ENCODE data around the gene ADH7. TPM values are rescaled to one million over a fixed set of nuclear protein-coding genes. Genes with fewer than 3 reads are reported as not detected.

The ADH7 gene
- total RNA-seq, 1 donor from 2014 or later = not detected

DNA sequence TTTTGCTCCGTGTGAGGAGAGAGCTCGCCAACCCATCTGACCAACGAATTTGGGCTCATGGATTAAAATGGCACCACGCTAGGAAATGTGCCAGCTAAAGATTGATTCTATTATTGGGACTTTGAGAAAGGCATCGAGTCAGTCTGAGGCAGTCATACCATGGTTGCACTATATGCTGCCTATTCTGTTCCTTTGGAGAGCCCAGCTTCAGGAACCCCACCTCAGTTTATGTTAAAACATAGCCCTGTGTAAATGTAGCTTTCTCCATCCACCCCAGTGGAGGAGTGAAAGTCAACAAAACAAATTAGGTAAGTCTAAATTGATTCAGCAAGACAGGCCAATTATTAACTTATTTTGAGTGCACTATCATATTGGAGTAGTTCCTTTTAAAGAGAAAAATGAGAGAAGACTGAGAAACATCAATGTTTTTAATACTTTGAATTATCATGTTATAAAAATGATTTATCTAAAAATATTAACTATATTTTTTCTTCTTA, 24.5 kb upstream of the ADH7 start:
- no peaks in the 10 kb centered on the region for H3K27me3 Mint-ChIP-seq (ENCODE audit: low read depth)
- DNase-seq (ENCODE audit: low read depth, low spot score) = no peak

DNA sequence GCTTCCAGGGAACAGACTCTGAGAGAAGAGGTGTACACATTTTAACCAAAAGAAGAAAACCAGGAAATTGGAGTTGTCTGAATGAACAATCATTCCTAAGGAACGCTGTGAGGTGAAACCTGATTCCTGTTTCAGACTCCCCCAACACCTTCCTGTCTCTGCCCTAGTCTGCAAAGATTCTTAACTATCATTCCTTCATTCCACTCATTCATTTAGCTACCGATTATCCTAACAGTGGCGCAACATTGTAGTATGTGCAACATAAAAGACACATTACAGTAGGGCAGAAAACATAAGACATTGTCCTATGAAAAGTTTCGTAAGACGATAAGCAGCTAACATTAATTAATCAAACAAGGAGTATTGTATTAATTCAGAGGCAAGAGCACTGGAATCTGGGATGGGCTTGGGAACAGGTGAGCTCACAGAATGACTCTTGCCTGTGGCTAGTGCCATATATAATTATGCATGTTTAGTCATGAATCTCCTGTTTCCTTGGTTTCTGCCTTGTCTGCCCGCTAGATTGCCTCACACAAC, 23.8 kb upstream of the ADH7 start:
- H3K36me3 Mint-ChIP-seq (ENCODE audit: low read depth) = no peaks in the 10 kb centered on the region
- no peak overlapping the region for H3K27ac Mint-ChIP-seq (ENCODE audit: unreplicated experiment)
- H3K27me3 Mint-ChIP-seq (ENCODE audit: low read depth) = no peaks in the 10 kb centered on the region
- no peaks in the 10 kb centered on the region for H3K9me3 Mint-ChIP-seq
- TF ChIP-seq, protein P1, sequence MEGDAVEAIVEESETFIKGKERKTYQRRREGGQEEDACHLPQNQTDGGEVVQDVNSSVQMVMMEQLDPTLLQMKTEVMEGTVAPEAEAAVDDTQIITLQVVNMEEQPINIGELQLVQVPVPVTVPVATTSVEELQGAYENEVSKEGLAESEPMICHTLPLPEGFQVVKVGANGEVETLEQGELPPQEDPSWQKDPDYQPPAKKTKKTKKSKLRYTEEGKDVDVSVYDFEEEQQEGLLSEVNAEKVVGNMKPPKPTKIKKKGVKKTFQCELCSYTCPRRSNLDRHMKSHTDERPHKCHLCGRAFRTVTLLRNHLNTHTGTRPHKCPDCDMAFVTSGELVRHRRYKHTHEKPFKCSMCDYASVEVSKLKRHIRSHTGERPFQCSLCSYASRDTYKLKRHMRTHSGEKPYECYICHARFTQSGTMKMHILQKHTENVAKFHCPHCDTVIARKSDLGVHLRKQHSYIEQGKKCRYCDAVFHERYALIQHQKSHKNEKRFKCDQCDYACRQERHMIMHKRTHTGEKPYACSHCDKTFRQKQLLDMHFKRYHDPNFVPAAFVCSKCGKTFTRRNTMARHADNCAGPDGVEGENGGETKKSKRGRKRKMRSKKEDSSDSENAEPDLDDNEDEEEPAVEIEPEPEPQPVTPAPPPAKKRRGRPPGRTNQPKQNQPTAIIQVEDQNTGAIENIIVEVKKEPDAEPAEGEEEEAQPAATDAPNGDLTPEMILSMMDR (conservative IDR thresholded peaks at IDR 0.05) = no peak
- no peak for DNase-seq (ENCODE audit: low read depth, low spot score)
- H3K4me1 Mint-ChIP-seq = peaks cover 13% of the 10 kb centered on the region
- H3K4me3 Mint-ChIP-seq = no peak overlapping the region

More for the DNA sequence above, 24.5 kb upstream of the ADH7 start:
- Mint-ChIP-seq H3K27ac (ENCODE audit: unreplicated experiment) (no peak overlapping the region), H3K36me3 (ENCODE audit: low read depth) (no peaks in the 10 kb centered on the region), H3K4me3 (no peak overlapping the region), H3K4me1 (peaks cover 14% of the 10 kb centered on the region), H3K9me3 (no peaks in the 10 kb centered on the region)
- TF ChIP-seq, protein P1 (conservative IDR thresholded peaks at IDR 0.05) = no peak

DNA sequence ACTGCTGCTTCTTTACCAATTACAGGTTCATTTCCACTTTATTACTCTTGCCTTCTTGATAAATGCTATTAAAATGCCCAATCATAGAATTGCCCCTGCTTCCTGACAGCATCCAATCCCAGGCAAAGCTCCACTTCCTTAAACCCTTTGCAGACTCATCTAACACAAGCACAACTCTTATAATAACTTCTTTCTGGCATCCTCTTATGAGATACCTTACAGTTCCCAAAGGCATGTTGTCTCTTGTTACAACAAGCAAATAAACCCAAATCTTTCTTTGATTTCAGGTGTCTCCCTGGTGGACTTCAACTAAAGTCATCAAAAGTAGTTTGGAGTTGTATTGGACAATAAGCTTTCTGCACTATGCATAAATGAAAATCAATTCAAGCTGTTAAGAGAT, 22.5 kb upstream of the ADH7 start:
- H3K4me3 Mint-ChIP-seq = no peak overlapping the region
- DNase-seq (ENCODE audit: low read depth, low spot score) = no peak
- no peaks in the 10 kb centered on the region for H3K27me3 Mint-ChIP-seq (ENCODE audit: low read depth)
- H3K27ac Mint-ChIP-seq (ENCODE audit: unreplicated experiment) = no peak overlapping the region
- H3K36me3 Mint-ChIP-seq (ENCODE audit: low read depth) = peaks cover 5% of the 10 kb centered on the region
- H3K4me1 Mint-ChIP-seq = peaks cover under 1% of the 10 kb centered on the region
- TF ChIP-seq, protein P1 (conservative IDR thresholded peaks at IDR 0.05) = no peak
- H3K9me3 Mint-ChIP-seq = peaks cover 9% of the 10 kb centered on the region

DNA sequence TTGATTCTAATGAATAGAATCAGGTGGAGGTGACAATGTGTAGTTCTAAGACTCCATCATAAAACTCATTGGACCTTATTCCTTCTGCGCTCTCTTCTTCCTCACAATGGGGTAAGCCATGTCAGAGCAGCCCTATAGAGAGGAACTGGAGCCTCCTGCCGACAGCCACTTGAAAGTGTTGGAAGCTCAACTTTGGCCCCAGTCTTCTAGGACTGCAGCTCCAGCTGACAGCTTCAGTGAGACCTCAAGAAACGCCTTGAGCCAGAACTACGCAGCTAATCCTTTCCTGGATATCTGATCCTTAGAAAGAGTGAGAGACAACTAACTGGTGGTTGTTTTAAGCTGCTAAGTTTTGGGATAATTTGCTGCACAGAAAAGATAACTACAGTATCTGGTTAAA, 22.1 kb upstream of the ADH7 start:
- no peak for DNase-seq (ENCODE audit: low read depth, low spot score)
- TF ChIP-seq, protein P1 (conservative IDR thresholded peaks at IDR 0.05) = no peak
- Mint-ChIP-seq H3K27me3 (ENCODE audit: low read depth) (no peaks in the 10 kb centered on the region), H3K27ac (ENCODE audit: unreplicated experiment) (no peak overlapping the region), H3K4me1 (no peaks in the 10 kb centered on the region), H3K36me3 (ENCODE audit: low read depth) (peaks cover 9% of the 10 kb centered on the region), H3K4me3 (no peak overlapping the region), H3K9me3 (peaks cover 12% of the 10 kb centered on the region)

DNA sequence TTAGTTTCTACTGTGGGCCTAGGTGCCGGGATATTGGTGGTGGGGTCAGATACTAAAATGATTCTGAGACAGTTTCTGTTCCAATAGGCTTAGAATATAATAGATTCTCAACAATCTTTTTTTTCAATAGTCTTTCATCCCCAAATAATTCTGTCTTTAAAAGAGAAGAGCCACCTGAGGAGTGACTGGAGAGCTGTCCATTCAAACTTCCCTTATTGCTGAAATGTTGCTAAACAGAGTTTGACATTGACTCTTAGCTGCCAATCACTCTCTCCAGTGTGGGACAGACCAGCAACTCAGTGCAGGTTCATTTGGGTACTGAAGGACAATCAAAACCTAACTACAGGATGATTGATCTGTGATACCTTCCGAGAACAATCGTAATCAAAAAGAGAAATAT, 12.4 kb upstream of the ADH7 start:
- Mint-ChIP-seq H3K4me1 (peaks cover 22% of the 10 kb centered on the region), H3K27me3 (ENCODE audit: low read depth) (no peaks in the 10 kb centered on the region), H3K4me3 (peak overlapping the region; percentile 17), H3K36me3 (ENCODE audit: low read depth) (peaks cover 20% of the 10 kb centered on the region), H3K9me3 (peaks cover 16% of the 10 kb centered on the region), H3K27ac (ENCODE audit: unreplicated experiment) (peak overlapping the region; percentile 96)
- no peak for DNase-seq (ENCODE audit: low read depth, low spot score)
- TF ChIP-seq, protein P1 (conservative IDR thresholded peaks at IDR 0.05) = no peak
